HG03045 (cell line): ENCODE results near the gene OPTC.
"Not testable (repeated sequence)": the region's sequence is repeated elsewhere in the genome, so short reads cannot be mapped to it uniquely, and the experiment has no call there.

Source experiments
- ATAC-seq: cut with Tn5 transposase; IDR thresholded peaks from one replicate; pipeline ENCODE4 v1.9.1; 2021; ENCODE audit warnings: mild to moderate bottlenecking, moderate library complexity; ENCODE audit not compliant: unreplicated experiment

The OPTC gene, protein sequence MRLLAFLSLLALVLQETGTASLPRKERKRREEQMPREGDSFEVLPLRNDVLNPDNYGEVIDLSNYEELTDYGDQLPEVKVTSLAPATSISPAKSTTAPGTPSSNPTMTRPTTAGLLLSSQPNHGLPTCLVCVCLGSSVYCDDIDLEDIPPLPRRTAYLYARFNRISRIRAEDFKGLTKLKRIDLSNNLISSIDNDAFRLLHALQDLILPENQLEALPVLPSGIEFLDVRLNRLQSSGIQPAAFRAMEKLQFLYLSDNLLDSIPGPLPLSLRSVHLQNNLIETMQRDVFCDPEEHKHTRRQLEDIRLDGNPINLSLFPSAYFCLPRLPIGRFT

DNA sequence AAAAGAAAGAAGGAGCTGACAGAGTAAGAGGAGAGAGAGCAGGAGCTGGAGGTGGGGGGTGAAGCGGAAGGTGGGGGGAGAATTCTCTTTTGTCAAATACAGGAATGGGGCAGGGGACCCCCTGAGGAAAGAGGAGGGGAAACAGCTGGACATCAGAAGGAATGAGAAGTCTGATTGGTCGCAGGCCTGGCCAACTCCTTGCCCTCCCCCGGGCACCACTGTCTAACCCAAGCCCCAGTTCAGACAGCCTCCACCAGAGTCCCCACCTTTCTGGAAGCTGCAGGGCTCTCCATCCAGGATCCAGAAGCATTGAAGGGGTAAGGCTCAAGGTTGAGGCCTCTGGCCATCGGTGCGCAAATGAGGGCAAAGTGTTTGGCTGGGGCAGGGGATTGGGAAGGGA is at the start of gene OPTC:
Gene OPTC (plus strand): TSS at position 253 of the 400 bp plus-strand sequence. CDS start 1,853 bp downstream, outside the sequence.
- no peak for ATAC-seq

DNA sequence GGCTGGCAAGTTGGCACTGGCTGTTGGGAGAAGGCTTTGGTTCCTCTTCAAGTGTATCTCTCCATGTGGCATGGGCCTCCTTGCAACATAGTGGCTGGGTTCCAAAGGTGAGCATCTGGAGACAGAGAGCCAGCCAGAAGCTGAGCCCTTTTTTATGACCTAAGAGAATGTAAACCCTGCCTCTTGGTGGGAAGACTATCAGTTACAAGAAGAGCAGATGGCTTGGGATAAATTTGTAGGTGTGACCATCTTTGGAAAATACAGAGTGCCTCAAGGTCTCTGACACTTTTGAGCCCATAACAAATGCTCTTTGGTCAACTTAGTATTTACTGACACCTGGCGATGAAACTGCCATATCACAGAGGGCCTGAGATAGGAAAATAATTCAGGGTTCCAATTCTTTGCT is 49.8 kb upstream of the OPTC start:
- no peak for ATAC-seq

DNA sequence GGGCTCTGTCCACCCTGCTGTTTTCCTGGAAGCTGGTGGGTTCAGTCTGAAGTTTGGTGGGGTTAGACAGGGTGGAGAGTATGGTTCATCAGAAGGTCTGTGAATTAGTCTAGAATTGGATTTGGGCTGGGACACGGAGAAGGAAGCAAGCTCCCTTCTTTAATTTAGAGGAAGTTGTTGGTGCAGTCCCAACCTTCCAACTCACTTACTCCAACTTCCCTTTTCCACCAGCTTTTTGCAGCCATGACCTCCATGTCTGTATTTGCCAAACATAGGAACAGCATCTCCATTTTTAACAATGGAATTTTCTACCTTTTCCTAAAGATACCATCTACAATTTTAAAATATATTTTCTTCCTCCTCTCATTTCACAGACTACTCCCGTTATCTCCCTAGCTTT is 46.8 kb upstream of the OPTC start:
- no peak for ATAC-seq

DNA sequence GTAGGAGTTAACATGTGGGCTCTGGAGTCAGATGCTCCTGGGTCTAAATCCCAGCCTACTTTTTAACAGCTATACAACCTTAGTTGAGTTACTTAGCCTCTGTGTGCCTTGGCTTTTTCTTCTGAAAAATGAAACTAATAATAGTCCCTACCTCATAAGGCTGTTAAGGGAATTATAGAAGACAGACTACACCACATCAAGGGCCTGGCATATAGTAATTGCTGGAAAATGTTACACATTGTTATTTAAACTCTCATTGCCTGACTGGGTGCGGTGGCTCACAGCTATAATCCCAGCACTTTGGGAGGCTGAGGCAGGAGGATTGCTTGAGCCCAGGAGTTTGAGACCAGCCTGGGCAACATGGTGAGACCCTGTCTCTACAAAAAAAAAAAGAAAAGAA is 46.4 kb upstream of the OPTC start:
- not testable (repeated sequence) for ATAC-seq

DNA sequence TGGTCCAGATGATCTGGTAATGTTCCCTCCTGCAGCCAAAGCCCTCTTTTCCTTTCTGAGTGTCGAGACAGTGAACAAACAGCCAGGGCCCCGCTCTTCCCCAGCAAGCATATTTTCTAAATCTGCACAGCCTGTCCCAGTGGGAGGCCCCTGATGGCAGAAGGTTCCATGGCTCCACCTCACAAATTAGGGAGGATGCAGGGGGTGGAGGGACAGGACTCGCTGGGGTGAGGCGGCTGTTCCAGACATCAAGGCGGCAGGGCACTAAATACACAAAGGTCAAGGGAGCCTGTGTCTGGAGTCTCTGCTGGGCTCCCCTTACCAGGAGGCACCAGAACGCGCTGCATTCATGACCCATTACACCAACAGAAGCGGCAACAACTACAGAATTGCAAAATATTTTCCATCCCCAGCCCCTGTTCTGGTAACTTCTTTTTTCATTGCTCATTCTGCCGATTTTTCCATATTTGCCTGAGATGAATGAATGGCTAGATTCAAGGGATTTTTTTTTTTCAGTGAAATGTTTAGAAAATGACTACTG is 45.4 kb upstream of the OPTC start:
- no peak for ATAC-seq

DNA sequence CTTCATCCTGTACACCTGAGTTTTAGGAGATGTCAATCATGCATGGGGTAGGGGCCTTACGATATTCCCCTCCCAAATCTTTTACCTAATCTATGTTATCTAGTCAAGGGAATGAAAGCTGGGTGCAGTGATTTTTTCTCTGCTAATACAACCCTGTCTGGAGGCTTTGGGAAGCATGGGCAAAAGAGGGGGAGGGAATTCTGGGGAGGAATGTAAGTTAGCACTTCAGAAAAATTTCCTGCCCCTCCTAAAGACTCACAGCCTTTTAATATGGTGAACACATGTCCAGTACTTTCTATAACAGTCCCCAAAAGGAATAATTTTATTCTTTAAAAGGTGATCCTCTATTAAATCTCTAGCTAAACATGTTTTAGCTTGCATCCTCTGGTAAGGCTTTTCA is 44.0 kb upstream of the OPTC start:
- no peak for ATAC-seq

DNA sequence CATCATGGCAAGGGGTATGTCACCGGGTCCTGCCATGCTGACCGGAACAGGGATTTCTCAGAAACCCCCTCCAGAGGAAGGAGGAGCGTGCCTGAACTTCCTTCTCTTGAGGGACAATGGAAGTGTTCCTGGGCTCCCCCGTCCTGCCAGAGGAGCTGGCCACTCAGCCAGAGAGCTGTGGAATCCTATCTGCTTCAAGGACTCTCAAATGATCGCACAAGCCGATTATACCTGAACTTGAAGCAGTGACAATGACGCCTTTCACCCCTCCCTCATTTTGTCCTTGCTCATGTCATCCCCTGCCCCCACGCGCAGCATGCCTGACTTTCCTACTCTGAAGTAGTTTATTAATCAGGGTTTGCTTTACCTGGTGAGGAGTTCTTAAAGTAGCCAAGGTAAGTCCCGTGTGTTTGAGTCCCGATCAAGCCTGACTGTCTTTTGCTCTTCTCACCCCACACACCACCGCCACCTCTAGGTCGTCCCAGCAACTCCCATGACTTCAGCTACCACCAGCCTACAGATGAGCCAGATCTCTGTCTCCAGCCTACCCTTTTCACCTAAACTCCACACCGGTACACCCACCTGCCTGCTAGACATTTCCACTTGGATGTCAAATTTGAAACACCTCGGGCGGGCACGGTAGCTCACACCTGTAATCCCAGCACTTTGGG is 43.3 kb upstream of the OPTC start:
- no peak for ATAC-seq

DNA sequence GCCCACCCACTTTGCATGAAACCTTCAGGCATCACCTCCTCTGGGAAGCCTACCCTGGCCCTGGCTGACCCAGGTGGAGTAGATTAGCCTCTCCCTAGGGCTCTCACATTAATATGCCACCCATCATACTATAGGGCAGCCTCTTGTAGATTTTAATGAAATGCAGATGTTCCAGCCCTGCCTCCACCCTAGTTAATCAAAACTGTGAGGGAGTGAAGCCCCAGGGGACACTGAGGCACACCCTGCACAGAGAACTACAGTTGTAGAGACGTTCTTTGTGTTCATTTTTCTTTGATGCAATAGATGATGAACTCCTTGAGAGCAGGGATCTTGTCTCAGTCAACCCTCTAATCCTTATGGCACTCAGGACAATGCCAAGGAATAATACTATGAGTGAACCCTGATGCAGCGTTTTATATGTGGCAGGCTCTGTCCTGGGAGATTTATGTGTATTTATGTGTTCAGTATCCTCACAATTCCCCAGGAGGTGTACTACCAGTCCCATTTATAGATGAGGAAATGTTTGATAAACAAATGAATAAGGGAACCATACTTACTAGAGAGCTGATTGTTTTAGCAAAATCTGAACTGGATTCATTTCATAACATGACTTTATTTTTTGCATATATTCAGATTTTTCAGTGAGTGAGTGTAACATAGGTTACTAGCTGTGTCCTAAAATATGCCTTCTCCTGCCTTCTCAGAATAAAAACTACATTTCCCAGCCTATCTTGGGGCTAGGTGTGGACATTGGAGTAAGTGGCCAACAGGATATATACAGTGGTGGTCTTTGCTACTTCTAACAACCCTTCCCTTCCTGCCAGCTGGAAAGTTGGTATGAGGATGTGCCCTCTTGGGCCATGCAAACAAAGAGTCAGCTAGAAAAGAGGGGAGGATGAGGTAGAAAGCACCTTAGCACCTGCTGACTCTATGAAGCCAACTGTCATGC is 41.8 kb upstream of the OPTC start:
- no peak for ATAC-seq

DNA sequence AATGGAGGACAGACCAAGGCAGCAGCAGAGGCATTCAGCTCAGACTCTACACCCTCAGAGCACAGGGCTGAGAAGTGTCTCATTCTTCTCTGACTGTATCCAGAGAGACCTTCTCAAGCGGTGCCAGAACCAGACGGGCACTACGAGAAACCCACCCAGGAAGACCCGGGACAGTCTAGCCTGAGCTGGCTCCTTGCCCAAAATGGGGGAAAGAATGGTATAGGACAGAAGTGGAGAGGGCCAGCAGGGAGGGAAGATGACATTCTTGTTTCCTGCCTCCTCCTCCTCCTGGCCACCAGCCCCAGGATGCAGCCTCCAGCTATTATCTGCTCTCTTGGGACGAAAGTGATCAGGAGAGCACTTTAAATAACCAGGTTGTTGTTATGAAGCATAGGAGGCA is 40.9 kb upstream of the OPTC start:
- no peak for ATAC-seq

DNA sequence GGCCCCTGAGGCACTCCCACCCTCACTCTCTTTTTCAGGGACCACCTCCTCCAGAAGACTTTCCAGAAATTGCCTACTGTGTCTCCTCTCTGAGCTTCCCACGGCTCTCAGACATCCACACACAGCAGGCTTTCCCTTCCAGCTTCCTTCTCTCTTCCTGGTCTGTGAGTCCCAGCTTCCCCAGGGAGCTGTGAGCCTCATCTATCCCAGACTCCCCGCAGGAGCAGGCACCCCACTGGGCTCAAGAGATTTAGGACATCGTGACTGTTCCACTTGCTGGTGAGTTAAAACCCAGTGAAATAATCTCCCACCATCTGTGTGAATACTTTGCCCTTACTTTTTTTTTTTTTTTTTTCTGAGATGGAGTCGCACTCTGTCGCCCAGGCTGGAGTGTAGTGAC is 40.3 kb upstream of the OPTC start:
- no peak for ATAC-seq

DNA sequence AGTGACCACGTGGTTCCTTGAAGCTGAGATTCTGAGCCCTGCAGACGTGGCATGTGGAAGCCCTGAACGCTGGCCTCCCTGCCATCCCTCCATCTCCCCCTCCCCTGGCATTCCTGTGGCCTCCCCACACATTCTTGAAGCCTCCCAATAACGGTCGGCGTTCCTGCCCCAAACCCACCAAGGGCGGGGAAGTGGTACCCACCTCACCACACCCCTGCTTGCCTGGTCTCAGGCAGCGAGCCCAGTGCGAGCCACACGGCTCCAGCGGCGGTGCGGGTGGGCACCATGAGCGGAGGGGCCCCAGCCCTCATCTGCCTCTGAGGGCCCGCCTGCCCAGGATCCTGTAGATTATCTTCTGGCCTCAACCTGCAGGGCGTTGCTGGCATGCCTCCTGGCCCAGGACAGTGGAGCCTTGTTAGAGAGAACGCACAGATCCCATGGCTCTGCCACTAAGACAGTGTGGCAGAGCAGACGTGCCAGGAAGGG is 38.9 kb upstream of the OPTC start:
- ATAC-seq = no peak

DNA sequence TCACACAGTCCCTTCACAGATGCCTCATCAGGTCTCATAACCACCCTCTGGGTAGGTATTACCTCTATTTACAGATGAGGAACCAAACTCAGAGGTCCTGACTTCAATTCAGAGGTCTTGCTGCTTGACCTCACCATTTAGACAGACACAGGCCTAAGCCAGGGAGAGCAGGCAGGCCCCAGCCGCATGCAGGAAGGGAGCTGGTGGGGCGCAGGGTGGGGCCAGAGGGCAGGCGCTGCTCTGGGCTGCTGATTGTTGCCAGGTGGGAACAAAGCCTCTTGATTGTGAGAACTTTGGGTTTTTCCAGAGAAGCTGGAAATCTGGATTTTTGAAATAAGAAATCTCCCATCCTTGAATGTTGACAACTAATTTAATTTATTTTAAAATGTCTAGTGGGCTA is 38.2 kb upstream of the OPTC start:
- no peak for ATAC-seq

DNA sequence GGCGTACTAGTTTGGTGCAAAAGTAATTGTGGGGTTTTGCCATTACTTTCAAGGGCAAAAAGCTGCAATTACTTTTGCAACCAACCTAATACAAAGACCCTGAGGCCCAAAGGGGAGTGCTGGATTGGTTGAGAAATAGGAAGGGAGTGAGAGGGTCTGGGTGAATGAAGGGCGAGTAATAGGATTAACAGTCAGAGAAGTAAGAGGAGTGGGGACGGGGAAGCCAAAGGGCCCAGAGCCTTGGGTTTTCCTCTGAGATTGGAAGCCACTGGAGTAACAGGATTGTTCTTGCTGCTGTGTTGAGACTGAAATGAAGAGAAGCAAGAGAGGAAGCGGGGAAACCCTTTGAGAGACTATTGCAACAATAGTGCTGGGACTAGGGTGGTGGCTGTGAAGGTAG is 37.4 kb upstream of the OPTC start:
- no peak for ATAC-seq

DNA sequence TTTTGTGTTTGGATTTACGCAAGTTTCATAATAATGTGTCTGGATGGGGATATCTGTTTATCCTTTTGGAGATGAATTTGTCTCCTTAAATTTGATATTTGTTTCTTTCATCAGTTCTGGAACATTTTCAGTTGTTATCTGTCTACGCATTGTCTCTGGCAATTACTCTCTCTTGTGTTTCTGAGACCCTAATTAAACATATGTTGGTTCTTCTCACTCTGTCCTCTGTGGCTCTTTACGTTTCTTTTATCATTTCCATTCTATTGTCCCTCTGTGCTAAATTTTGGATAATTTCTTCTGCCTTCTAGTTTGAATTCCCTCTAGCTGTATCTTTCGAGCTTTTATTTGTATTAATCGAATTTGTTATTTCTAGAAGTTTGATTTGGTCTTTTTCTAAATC is 35.9 kb upstream of the OPTC start:
- ATAC-seq = no peak

DNA sequence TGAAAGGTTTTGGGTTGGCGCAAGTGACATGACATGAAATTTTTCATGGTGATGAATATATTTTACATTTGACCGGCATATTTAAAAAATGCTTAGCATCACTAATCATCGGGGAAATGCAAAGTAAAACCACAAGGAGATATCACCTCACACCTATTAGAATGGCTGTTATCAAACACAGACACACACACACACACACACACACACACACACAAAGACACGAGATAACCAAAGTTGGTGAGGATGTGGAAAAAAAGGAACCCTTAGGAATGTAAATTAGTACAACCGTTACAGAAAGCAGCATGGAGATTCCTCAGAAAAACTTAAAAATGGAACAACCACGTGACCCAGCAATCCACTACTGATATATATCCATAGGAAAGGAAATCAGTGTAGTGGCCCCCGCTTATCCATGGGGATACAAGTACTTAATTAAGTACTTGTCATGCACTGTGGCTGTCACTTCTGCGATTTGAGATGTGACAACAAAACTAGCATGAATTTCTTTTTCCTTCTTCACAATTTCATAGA is 34.2 kb upstream of the OPTC start:
- ATAC-seq = no peak

DNA sequence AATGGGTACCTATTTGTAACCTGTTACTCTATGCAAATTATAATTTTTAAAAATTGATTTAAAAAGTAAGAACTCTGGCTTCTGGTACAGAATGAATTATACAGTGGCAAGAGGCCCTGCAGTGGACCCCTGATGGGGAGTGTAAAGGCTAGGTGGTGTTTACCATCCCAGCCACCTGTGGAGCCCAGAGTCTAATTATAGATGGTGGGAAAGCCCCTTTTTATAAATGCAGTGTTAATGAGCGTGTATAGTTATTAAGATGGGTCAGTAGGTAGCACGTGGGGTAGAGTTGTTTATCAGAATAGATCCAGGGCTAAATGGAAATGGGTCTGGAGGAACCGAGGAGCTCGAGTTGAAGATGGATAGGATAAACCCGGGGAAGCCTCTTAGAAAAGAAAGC is 32.2 kb upstream of the OPTC start:
- no peak for ATAC-seq

DNA sequence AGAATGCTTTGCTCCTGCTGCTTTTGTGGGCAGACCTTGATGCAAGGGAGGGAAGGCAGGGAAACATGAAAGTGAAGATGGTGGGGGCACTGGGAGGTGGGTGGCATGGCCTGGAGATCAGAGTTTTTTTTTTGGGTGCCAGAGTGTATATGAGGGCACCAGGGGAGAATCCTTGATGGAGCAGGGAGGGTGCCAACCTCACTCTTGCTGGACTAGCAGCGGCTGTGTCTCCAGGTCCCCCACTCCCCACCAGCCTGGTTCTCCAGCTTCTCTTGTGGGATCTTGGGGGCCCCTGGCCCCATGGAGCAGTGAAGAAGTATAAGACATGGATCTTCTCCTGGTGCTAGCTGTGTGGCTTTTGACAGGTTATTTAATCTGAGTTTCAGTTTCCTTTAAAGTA is 31.8 kb upstream of the OPTC start:
- no peak for ATAC-seq

DNA sequence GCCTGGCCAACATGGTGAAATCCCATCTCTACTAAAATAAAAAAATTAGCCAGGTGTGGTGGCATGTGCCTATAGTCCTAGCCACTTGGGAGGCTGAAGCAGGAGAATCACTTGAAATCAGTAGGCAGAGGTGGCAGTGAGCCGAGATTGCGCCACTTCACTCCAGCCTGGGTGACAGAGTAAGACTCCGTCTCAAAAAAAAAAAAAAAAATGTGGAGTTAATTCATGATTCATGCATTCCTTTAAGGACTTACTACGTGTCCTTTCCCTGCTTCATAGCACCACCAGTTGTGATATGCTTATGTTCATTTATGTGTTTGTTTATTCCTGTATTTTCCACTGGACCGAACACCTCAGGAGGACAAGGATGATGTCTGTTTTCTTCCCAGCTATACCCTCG is 31.1 kb upstream of the OPTC start:
- no peak for ATAC-seq

DNA sequence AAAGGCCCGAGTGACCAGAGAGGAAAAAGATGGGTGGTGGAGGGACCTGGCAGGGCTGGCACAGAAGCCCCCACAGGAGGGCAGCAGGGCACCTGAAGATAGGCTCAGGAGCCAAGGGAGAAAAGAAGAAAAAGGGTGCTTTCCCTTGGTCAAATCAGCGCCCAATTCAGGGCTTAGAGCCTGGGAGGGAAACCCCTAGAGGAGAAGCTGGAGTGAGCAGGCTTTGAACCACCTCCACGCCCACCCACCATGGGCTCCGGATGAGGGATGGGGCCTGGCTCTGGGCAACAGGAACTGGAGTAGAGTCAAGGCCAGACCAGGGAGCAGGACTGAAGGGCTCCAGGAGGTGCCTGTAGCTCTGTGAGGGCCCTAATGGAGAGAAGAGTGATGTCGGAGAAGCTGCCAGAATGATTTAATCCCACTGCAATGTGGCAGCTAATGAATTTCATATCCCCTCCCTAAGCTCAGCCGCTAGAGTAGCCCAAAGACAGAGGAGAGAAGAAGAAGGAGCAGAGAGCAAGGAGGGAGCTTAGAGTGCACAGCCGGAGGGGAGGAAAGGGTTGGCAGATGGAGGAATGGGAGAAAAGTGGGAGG is 30.4 kb upstream of the OPTC start:
- ATAC-seq = no peak

DNA sequence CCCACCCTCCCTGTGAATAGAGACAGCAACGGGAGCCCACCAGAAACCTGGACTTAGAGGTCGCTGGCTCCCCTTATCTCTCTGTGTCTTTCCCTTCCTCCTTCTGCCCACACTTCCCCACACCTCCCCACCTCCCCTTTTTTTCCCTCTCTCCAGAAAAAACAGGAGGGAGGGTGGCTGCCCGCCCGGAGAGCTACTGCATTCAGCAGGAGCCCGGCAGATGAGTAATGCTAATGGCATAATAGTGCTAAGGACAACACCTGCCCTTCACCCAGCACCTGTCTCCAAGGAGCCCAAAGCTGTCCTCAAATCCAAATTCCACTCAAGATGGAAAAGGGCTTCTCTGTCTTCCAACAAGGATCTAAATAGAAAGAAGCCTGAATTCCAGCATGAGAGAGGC is 29.7 kb upstream of the OPTC start:
- ATAC-seq = no peak

DNA sequence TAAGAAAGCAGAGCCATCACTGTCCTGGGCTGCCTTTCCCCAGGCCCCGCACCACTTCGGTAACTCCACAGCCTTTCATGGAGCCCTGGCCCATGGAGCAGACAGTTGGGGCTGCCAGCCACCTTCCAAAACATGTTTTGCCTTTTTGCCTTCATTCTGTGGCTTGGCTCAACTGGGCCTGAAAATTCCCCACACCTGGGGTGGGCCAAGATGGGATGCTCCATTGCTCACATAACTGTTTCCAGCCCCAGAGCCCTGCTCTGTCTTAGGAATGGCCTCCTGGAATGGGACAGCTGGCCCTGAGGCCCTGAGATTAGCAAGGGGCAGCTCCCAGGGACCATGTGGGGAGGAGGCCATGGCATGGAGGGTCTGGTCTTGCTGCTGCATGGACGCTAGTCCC is 29.2 kb upstream of the OPTC start:
- no peak for ATAC-seq
